PC-9 (cell line): ENCODE data around the gene GOLPH3.

Experiments
- CTCF ChIP-seq: fragments of 200-600 bp; sonication (generic); conservative IDR thresholded peaks from 2 replicates; pipeline ENCODE4 v1.6.1; 2017; ENCODE audit warnings: mixed run types, antibody characterized with exemption, mild to moderate bottlenecking, moderate library complexity
- EZH2 ChIP-seq: fragments of 200-600 bp; sonication (generic); IDR thresholded peaks from 2 replicates; pipeline ENCODE4 v1.8.0; 2017; ENCODE audit warnings: antibody characterized with exemption, low read depth

GRCh38 chr5:32168460-32169033 is 5.6 kb downstream of the GOLPH3 start:
- TF ChIP-seq CTCF (no peak), EZH2 (no peak)
